SH-SY5Y (cell line): Measurements from ENCODE around the gene OR4D1.

Experiments used
- GATA2 ChIP-seq: IDR thresholded peaks from 2 replicates; pipeline ENCODE4 v1.6.1; 2011; ENCODE audit warnings: mild to moderate bottlenecking, low read depth, low read length
- GATA3 ChIP-seq: IDR thresholded peaks from 2 replicates; pipeline ENCODE4 v1.6.1; 2011; ENCODE audit warnings: low read depth, mild to moderate bottlenecking, low read length, moderate library complexity

OR4D1 gene

DNA sequence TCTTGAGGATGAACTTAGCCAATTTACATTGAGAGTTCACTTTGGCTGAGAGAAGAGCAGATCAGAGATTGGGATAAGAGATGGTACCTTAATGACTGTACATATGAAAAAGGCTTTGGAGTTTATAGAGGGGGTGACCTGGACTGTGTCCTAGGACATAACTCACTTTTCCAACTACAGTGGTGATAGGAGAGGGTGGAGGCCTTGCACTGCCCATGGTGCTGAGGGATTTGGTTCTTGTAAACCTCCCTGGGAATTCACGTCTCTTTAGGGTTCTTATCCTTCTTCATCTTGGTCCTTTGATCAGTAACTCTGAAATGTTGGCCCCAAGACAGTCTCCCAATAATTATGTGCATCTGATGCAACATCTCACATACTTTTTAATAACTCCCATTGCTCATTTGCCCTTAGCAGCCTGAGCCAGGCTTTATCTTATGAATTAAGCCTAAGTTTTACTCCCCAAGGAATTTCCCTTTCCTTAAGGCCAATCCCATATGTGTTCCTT lies at the start of gene OR4D1:
OR4D1 (plus strand) TSS at position 455 of the 505 bp plus-strand sequence. CDS start 6,770 bp downstream, outside the sequence.
- TF ChIP-seq GATA2 (no peak), GATA3 (no peak)

DNA sequence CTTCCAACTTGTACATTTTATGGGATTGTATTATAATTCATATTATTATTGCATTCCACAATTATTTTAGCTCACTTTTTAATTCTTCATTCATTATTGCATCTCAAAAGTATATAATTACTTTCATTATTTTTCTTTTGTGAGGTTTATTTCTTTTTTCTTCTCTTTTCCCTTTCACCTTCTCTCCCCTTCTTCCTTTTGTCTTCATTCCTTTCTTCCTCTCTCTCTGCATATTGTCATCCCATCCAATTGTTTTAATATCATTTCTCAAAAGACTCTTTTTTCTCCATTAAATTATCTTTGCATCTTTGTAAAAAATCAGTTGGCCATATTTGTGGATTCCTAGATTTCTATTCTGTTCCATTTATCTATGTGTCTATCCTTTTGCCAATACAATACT lies 47.7 kb upstream of the OR4D1 start:
- TF ChIP-seq GATA2: no peak
- no peak for TF ChIP-seq GATA3

DNA sequence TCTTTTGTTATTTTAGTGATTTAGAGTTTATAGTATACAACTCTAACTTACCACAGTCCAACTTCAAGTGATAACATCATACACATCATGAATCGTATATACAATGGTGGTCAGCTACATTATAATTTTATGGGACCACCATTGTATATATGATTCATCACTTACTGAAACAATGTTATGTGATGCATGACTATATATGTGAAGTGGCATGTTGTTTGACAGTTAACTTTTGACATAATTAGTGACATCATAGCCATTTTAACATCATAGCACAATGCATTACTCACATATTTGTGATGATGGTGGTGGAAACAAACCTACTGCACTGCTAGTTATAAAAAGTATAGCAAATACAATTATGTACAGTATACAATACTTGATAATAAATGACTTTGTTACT lies 43.1 kb upstream of the OR4D1 start:
- TF ChIP-seq GATA2: no peak
- no peak for TF ChIP-seq GATA3

DNA sequence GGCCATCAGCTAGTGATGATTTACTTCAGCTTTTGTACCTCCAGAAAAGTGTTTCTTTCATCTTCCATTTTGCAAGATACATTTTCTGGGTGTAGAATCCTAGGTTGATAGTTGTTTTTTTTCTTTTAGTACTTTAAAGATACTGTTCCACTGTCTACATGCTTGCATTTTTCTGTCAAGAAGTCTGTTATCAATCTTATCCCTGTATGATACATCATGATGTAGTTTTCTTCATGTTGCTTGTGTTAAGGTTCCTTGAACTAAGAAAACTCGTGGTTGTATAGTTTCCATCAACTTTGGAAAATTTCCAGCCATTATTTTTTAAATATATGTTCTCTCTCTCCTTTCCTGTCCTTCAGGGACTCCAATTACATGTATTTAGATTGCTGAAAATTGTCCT lies 40.9 kb upstream of the OR4D1 start:
- TF ChIP-seq GATA2 (no peak), GATA3 (no peak)

DNA sequence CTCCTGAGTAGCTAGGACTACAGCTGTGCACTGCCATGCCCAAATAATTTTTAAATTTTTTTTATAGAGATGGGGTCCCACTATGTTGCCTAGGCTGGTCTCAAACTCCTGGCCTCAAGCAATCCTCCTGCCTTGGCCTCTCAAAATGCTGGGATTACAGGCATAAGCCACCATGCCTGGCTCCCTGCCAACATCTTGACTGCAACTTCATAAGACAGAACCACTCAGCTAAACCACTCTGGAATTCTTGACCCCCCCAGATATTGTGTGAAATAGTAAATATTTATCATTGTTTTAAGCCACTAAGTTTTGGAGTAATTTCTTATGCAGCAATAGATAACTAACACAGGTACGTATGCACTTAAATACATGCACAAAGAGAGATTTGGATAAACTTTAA lies 39.0 kb upstream of the OR4D1 start:
- no peak for TF ChIP-seq GATA2
- TF ChIP-seq GATA3: no peak

DNA sequence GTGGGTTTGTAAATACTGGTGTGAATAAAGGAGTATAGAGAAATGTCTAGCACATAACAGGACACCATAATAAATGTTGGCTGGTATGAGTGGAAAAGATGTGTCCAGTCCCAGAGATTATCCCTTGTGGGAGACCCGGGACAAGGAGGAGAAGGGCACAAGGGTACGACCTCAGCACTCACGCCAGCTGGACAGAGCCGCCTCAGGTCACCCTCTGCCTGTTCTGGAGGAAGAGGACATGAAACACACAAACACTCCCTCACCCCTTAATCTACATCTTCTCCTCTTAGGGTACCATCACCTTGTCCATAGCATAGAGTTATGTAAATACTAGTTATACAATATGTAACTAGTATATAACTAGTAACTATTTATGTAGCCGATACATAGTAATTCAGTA lies 38.2 kb upstream of the OR4D1 start:
- TF ChIP-seq GATA2 (no peak), GATA3 (no peak)

DNA sequence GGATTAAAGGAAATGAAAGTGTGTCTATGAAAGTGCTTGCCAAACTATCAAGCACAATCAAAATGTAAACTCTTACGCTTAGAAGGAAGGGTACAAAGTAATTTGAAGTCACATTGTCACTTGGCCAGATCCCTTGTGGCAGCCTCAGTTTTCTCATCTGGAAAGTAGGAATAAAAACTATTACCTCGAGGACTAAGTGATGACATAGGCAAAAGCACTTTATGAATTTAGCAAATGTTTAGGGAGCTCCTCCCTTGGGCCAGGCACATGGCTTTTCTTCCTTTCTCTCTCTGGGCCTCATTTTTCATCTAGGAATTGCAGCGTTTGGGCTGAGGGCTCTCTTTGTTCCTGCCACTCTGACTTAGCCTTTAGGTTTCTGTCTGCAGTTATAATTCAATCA lies 36.5 kb upstream of the OR4D1 start:
- TF ChIP-seq GATA3: no peak
- TF ChIP-seq GATA2: no peak

DNA sequence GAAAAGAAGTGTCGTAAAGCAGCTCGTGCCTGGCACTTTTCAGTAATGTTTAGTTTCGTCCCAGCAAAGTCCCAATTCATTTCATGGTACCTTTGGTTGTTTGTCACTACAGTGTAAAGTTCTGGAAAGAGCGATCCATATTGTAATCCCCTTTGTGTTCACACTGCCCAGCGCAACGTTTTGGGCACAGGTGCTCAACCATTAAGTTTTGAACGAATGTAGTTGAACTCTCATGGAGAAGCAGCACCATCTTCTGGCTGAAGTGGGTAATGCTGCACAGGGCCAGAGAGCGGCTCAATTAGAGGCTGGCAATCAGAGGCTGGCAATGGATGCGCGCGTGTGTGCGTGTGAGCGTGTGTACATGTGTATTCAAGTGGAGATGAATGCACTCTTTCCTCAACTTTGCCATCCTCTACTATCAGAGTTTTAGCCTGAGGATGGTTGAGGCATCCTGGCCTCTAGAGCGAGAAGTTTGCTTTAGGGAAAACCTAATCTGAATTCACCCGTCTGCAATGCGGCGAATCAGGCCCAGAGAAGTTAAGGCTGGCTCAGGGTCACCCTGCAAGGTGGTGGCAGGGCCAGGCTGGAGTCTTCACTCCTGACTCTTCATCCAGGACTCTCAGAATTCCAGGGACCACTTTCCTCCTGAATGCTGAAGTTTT lies 35.1 kb upstream of the OR4D1 start:
- TF ChIP-seq GATA3 (no peak), GATA2 (no peak)

DNA sequence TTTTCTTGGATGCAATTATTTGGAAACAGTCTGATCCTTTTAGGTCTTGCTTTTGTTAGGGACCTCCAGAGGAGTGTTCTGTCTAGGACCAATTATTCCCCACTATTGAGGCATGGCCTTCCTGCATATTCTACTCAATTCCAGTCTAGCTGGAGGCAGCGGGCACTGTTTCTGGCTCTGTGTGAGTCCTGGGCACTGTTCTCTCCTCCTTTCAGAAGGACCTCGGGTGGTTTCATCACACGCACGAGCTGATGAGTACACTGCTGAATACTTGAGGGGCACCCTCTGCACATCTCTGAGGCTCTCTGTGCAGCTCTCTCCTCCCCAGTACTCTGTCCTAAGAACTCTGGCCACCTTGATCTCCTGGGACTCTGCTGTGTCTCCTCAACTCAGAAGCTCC lies 34.2 kb upstream of the OR4D1 start:
- no peak for TF ChIP-seq GATA3

DNA sequence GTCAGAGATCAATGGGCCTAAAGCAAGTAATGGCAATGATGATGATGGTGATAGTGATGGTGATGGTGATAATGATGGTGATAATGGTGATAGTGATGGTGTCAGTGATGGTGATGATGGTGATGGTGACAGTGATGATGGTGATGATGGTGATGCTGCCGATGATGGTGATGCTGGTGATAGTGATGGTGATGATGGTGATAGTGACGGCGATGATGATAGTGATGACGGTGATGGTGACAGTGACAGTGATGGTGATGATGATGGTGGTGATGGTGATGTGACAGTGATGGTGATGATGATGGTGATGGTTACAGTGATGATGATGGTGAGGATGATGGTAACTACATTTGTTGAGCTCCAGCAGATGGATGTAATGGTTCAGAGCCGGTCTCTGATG lies 30.8 kb upstream of the OR4D1 start:
- no peak for TF ChIP-seq GATA3
- TF ChIP-seq GATA2: no peak

DNA sequence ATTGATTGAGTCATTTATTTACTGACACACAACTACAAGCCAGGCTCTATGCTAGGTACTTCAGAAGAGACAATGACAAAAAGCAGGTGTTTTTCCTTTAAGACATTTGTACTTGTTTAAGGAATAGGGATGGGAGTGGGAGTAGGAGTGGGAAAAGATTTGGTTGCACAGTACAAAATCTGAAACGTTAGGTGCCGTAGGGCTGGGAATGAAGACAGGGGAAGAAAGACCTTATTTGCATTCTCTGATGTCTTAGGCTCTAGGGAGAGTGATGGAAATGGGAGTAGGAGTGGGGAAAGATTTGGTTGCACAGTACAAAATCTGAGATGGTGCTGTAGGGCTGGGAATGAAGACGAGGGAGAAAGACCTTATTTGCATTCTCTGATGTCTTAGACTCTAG lies 28.7 kb upstream of the OR4D1 start:
- TF ChIP-seq GATA3 (no peak), GATA2 (no peak)

DNA sequence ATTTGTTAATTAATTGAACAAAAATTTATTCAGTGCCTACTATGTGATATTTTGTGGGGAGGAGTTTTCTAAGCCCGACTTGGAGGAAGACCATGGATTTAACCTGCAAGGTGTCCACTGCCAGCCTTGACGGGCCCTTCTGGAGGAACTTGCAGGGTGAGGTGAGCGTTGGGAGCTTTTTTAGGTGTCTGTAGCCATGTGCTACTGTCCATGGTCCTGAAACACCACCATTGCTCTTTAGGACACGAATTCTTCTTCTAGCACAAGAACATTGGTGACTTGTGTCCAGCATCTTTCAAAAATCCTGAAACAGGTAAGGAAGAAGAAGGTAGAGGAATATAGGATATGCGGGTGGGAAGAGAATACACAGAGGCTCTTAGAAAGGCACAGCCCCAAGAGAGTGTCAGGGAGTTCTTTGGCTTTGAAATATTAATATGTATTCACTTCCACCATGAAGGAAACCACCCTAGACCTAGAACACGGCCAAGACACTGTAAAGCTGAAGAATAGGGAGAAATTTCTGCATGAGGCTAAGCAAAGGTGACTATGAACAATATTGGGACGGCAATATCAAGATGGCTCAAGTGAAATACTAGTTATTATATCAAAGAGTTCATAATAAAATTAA lies 27.9 kb upstream of the OR4D1 start:
- no peak for TF ChIP-seq GATA2
- no peak for TF ChIP-seq GATA3

DNA sequence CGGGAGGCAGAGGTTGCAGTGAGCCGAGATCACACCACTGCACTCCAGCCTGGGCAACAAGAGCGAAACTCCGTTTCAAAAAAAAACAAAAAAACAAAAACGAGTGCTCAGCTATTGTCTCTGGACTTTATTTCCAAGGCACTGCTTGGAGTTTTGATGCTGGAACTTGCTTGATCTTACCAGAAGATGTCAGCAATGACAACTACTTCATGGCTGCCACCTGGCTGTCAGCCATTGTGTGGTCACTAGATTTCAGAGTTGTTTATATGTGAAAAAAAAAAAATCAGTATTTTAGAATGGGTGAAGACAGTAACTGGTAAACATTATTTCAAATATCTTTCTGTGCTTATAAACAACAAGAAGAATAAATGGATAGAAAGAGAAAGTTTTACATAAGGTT lies 26.3 kb upstream of the OR4D1 start:
- TF ChIP-seq GATA2 (no peak), GATA3 (no peak)

DNA sequence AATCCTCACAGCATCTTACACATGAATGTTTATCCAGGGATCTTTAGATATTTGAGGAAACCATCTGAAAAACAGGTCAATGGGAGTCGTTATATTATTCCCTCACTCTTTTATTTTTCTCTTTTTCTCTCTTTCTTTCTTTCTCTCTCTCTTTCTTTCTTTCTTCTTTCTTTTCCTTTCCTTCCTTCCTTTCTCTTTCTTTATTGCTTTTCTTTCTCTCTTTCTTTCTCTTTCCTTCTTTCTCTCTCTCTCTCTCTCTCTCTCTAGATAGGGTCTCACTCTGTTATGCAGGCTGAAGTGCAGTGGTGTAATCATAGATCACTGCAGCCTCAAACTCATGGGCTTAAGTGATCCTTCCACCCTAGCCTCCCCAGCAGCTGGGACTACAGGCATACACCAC lies 20.3 kb upstream of the OR4D1 start:
- no peak for TF ChIP-seq GATA2
- no peak for TF ChIP-seq GATA3

DNA sequence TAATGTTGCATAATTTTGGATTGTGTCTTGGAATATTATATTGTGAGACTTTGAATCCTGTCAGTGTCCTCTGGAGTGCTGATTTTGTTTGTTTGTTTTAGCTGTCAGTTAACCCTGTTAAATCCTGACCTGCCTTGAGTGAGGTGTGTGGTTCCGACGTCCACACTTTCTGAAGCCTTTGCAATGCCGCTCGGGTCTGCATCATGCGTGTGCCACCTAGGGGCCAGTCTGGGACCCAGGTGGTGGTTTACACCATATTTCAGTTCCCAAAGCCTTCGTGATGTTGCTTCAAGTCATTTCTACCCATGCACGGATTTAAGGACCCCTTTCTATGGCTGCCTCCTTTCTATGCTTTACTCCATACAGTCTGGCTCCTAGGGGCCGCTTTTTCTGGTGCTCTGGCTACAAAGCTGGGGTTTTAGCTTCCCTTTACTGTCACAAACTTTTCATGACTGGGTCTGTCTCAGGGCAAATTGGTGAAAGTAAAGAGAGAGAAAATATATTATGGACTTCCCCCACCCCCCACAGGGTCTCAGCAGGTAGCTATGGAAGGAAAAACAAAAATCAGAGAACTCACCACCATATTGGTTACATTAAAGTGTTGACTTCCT lies 11.4 kb upstream of the OR4D1 start:
- TF ChIP-seq GATA2: no peak
- no peak for TF ChIP-seq GATA3

DNA sequence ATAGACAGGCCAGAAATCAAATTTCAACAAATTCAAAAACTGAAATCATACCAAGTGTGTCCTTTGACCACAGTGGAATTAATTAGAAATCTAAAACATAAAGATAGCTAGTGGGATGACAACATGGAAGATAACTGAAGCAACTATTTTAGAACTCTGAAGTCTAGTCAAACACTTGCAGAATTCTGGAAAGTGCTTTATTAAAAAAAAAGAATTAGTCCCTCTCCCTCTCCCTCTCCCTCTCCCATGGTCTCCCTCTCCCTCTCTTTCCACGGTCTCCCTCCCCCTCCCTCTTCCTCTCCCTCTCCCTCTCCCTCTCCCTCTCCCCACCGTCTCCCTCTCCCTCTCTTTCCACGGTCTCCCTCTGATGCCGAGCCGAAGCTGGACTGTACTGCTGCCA lies 6.7 kb upstream of the OR4D1 start:
- TF ChIP-seq GATA3 (no peak), GATA2 (no peak)
